NCI-H2196 treated with DMSO at 0.1 percent for 48 hours (cell line): Measurements from ENCODE around the gene CTSO.
"Not testable (repeated sequence)": the region's sequence is repeated elsewhere in the genome, so short reads cannot be mapped to it uniquely, and the experiment has no call there.

ENCODE experiments used
- DNase-seq: peaks from one replicate; lab custom pipeline; 2025; ENCODE audit not compliant: unreplicated experiment; lab: John Stamatoyannopoulos, UW

CTSO gene

GRCh38 chr4:155956461-155956860 lies 2.8 kb upstream of the CTSO start:
- no peak for DNase-seq

- DNase-seq = no peak
Observed at GRCh38 chr4:155954939-155955338, 1.3 kb upstream of the CTSO start.

GRCh38 chr4:155954118-155954685 lies 536 bp upstream of the CTSO start:
- DNase-seq = no peak

GRCh38 chr4:155952501-155952901 lies 1.2 kb downstream of the CTSO start:
- no peak for DNase-seq

- DNase-seq = no peak
Observed at GRCh38 chr4:155950461-155950860, 3.2 kb downstream of the CTSO start.

GRCh38 chr4:155948541-155948940 lies 5.1 kb downstream of the CTSO start:
- DNase-seq = no peak

- no peak for DNase-seq
Observed at GRCh38 chr4:155946486-155946885, 7.2 kb downstream of the CTSO start.

- no peak for DNase-seq
Observed at GRCh38 chr4:155944516-155944915, 9.2 kb downstream of the CTSO start.

- DNase-seq = no peak
Observed at GRCh38 chr4:155943605-155944291, 9.9 kb downstream of the CTSO start.

- no peak for DNase-seq
Observed at GRCh38 chr4:155941820-155942219, 11.8 kb downstream of the CTSO start.

- DNase-seq = no peak
Observed at GRCh38 chr4:155941085-155941790, 12.4 kb downstream of the CTSO start.

- DNase-seq = no peak
Observed at GRCh38 chr4:155935389-155935986, 18.2 kb downstream of the CTSO start.

- not testable (repeated sequence) for DNase-seq
Observed at GRCh38 chr4:155934634-155935033, 19.0 kb downstream of the CTSO start.

GRCh38 chr4:155931634-155932033 lies 22.0 kb downstream of the CTSO start:
- DNase-seq = no peak

GRCh38 chr4:155930330-155930729 lies 23.3 kb downstream of the CTSO start:
- DNase-seq = no peak

- no peak for DNase-seq
Observed at GRCh38 chr4:155929833-155930232, 23.8 kb downstream of the CTSO start.

GRCh38 chr4:155924637-155925036 lies 29.0 kb downstream of the CTSO start:
- no peak for DNase-seq

- no peak for DNase-seq
Observed at GRCh38 chr4:155921597-155921996, 32.1 kb downstream of the CTSO start.

- DNase-seq = no peak
Observed at GRCh38 chr4:155914782-155915181, 38.9 kb downstream of the CTSO start.

GRCh38 chr4:155911905-155912304 lies 41.8 kb downstream of the CTSO start:
- no peak for DNase-seq

GRCh38 chr4:155909615-155910226 lies 43.9 kb downstream of the CTSO start:
- DNase-seq = no peak
